Activated CD8-positive, alpha-beta T cell treated with anti-CD3 and anti-CD28 coated beads for 36 hours (primary cell): Measurements from ENCODE around the gene TSPAN32. TPM values are rescaled to one million over a fixed set of nuclear protein-coding genes. Genes with fewer than 3 reads are reported as not detected.
"Not testable (repeated sequence)": the region's sequence is repeated elsewhere in the genome, so short reads cannot be mapped to it uniquely, and the experiment has no call there.

Source experiments
- ATAC-seq: fragments of 200-7000 bp; cut with Tn5 transposase; one replicate; pipeline ENCODE4 v1.10.0; 2021; ENCODE audit warnings: mild to moderate bottlenecking, moderate library complexity
- CTCF ChIA-PET: fragments of 350-600 bp; sonication (Branson Sonifier 250); formaldehyde crosslinking; loops from one replicate; lab custom pipeline; 2021; ENCODE audit warnings: antibody characterized with exemption; lab: Charles Lee
- POLR2A ChIA-PET: fragments of 350-600 bp; sonication (Branson Sonifier 250); formaldehyde crosslinking; loops from one replicate; lab custom pipeline; 2021; ENCODE audit warnings: antibody characterized with exemption; lab: Charles Lee
- DNase-seq: peaks from one replicate; pipeline ENCODE4 v3.0.0-alpha.2; 2020
- H3K27ac Mint-ChIP-seq: one replicate; pipeline ENCODE4 v1.8.0; 2021; ENCODE audit warnings: mild to moderate bottlenecking, mixed read lengths
- H3K27me3 Mint-ChIP-seq: one replicate; pipeline ENCODE4 v1.8.0; 2021; ENCODE audit warnings: mixed read lengths
- H3K36me3 Mint-ChIP-seq: one replicate; pipeline ENCODE4 v1.8.0; 2021; ENCODE audit warnings: low read depth, mixed read lengths
- H3K4me1 Mint-ChIP-seq: one replicate; pipeline ENCODE4 v1.8.0; 2021; ENCODE audit warnings: low read depth, mixed read lengths
- H3K4me3 Mint-ChIP-seq: one replicate; pipeline ENCODE4 v1.8.0; 2021; ENCODE audit warnings: mild to moderate bottlenecking, moderate library complexity, mixed read lengths
- H3K9me3 Mint-ChIP-seq: one replicate; pipeline ENCODE4 v1.8.0; 2021; ENCODE audit warnings: mixed read lengths
- CTCF ChIP-seq: fragments of 200-600 bp; IDR thresholded peaks from one replicate; pipeline ENCODE4 v1.8.0; 2022; ENCODE audit warnings: antibody characterized with exemption, mild to moderate bottlenecking
- intact Hi-C: fragments of 100-400 bp; cut with micrococcal nuclease; formaldehyde crosslinking; loops from one replicate; pipeline ENCODE4 v1.10.0; 2022
- total RNA-seq, 2 experiments: library from RNA; stranded (reverse); gene quantifications; one replicate each; pipeline ENCODE4 v1.2.3, GENCODE V29; 2021

Gene TSPAN32
- total RNA-seq, 2 experiments from 2014 or later, result 3.1 to 4.9 TPM

DNA sequence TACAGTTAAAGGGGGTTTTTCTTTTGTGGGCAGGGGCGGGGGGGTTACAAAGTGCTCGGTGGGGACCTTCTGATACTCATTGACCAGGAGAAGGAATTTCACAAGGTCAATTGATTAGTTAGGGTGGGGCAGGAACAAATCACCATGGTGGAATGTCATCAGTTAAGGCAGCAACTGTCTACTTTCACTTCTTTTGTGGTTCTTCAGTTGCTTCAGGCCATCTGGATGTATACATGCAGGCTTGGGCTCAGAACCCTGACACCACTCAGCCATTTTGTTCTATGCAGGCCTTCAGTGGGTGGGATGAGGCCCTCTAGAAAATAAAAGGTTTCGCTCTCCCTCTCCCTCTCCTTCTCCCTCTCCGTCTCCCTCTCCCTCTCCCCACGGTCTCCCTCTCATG lies 29.6 kb downstream of the TSPAN32 start:
- Mint-ChIP-seq H3K27me3 (peaks cover 4% of the 10 kb centered on the region), H3K4me3 (no peak overlapping the region), H3K27ac (no peak overlapping the region), H3K4me1 (no peaks in the 10 kb centered on the region), H3K36me3 (no peaks in the 10 kb centered on the region), H3K9me3 (no peaks in the 10 kb centered on the region)
- POLR2A ChIA-PET, result no interaction called here
- TF ChIP-seq CTCF, result no peak
- DNase-seq (no peak), ATAC-seq (no peak)
- CTCF ChIA-PET, result no interaction called here
- intact Hi-C loops, result no loop called here

GRCh38 chr11:2332569-2332968 lies 30.8 kb downstream of the TSPAN32 start:
- H3K27me3 Mint-ChIP-seq, POLR2A ChIA-PET, H3K27ac Mint-ChIP-seq, H3K4me1 Mint-ChIP-seq, intact Hi-C loops, H3K9me3 Mint-ChIP-seq, H3K36me3 Mint-ChIP-seq, ATAC-seq, CTCF ChIA-PET, H3K4me3 Mint-ChIP-seq, DNase-seq: not testable (repeated sequence)

DNA sequence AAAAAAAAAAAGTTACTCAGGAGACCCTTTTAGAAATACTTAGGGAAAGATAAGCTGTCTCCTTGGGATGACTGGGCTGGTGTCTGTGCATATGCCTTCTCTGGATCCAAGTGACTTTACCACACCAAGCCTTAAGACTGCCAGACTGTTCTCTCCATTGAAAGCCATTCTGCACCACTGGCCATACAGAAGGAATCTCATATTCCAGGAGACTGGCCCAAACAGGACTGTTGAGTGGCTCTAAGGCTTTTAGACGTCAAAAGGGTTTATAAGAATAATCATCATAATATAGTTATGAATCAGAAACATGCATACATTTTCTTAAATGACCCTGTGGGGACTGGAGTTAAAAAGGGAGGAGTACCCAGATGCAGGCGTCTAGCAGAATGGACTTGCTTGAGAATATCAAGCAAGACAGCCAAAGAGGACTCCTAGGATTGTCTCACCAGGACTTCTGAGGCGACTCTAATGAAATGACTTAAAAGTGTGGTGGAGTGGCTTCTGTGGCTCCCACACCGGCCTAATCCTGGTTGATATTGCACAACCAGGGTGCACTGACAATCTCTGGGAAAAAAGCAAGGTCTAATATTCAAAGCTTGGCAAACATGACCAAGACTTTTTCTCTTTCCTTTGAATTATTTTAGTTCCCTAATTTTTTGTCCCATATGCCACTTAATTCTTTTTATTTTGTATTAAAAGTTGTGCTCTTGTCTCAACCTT lies 31.8 kb downstream of the TSPAN32 start:
- ATAC-seq, intact Hi-C loops: not testable (repeated sequence)

GRCh38 chr11:2335286-2335685 lies 33.5 kb downstream of the TSPAN32 start:
- H3K27ac Mint-ChIP-seq, ATAC-seq, POLR2A ChIA-PET, H3K4me1 Mint-ChIP-seq, intact Hi-C loops, H3K4me3 Mint-ChIP-seq, H3K36me3 Mint-ChIP-seq, CTCF ChIA-PET, DNase-seq, H3K9me3 Mint-ChIP-seq: not testable (repeated sequence)
- peaks cover 10% of the 10 kb centered on the region for H3K27me3 Mint-ChIP-seq

More for the DNA sequence above, 31.8 kb downstream of the TSPAN32 start:
- H3K4me3 Mint-ChIP-seq, H3K9me3 Mint-ChIP-seq, POLR2A ChIA-PET, H3K36me3 Mint-ChIP-seq, H3K4me1 Mint-ChIP-seq, CTCF ChIA-PET, DNase-seq, H3K27ac Mint-ChIP-seq: not testable (repeated sequence)
- H3K27me3 Mint-ChIP-seq, result peaks cover 10% of the 10 kb centered on the region

DNA sequence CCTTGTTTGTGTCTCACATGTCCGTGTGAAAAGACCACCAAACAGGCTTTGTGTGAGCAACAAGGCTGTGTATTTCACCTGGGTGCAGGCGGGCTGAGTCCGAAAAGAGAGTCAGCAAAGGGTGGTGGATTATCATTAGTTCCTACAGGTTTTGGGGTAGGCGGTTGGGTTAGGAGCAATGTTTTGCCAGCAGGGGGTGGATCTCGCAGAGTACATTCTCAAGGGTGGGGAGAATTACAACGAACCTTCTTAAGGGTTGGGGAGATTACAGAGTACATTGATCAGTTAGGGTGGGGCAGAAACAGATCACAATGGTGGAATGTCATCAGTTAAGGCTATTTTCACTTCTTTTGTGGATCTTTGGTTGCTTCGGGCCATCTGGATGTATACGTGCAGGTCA lies 36.9 kb downstream of the TSPAN32 start:
- CTCF ChIA-PET, result interaction anchor here (1.7 to 2.7 kb wide), 2 partner anchors 34 to 80 kb away, joined by 3 to 10 read pairs; no protein-coding TSS in a partner anchor
- H3K9me3 Mint-ChIP-seq, intact Hi-C loops, ATAC-seq, DNase-seq, H3K36me3 Mint-ChIP-seq, H3K4me1 Mint-ChIP-seq, H3K27ac Mint-ChIP-seq, POLR2A ChIA-PET, H3K4me3 Mint-ChIP-seq: not testable (repeated sequence)
- H3K27me3 Mint-ChIP-seq, result peaks cover 10% of the 10 kb centered on the region

DNA sequence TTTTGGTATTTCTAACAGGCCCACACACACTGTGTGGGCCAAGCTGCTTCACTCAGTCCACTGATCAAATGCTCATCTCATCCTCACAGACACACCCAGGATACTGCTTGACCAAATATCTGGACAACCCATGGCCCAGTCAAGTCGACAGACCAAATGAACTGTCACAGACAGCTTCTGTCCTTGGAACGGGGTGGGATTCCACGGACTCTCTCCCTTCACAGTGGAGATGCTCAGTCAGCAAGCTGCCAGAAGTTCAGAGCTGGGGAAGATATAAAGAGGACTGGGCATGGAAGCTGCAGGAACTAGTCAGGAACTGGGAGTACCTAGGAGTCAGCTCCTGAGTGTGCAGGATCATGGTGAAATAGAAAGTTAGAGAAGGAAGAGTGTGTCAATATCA lies 40.7 kb downstream of the TSPAN32 start:
- Mint-ChIP-seq H3K4me1 (no peaks in the 10 kb centered on the region), H3K27ac (no peak overlapping the region), H3K9me3 (peaks cover 5% of the 10 kb centered on the region), H3K4me3 (no peak overlapping the region), H3K27me3 (peaks cover 3% of the 10 kb centered on the region), H3K36me3 (no peaks in the 10 kb centered on the region)
- DNase-seq (no peak), ATAC-seq (no peak)
- intact Hi-C loops, result no loop called here
- CTCF ChIA-PET, result interaction anchor here (1.7 kb wide), 1 partner anchor 78 kb away, joined by 6 read pairs; no protein-coding TSS in a partner anchor
- no peak for TF ChIP-seq CTCF
- POLR2A ChIA-PET, result no interaction called here

DNA sequence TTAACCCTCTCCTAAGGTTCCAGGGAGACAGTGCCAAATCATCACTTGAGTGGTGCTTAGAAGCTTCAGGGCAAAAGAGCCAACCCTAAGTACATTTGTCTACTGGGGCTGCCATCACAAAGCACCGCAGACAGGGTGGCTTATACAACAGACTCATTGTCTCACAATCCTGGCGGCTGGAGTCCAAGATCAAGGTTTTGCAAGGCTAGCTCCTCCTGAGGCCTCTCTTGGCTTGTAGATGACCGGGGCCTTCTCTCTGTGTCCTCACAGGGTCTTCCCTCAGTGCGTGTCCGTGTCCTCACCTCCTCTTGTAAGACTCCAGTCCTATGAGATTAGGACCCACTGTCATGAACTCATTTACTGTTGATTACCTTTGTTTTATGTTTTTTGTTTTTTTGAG lies 41.2 kb downstream of the TSPAN32 start:
- H3K4me1 Mint-ChIP-seq, result no peaks in the 10 kb centered on the region
- ChIA-PET POLR2A (no interaction called here), CTCF (interaction anchor here (1.7 kb wide), 1 partner anchor 78 kb away, joined by 6 read pairs; no protein-coding TSS in a partner anchor)
- ATAC-seq, result no peak
- peaks cover 5% of the 10 kb centered on the region for H3K9me3 Mint-ChIP-seq
- H3K36me3 Mint-ChIP-seq, result no peaks in the 10 kb centered on the region
- H3K27me3 Mint-ChIP-seq, result no peaks in the 10 kb centered on the region
- no peak for DNase-seq
- no peak for TF ChIP-seq CTCF
- intact Hi-C loops, result no loop called here
- no peak overlapping the region for H3K4me3 Mint-ChIP-seq
- no peak overlapping the region for H3K27ac Mint-ChIP-seq
